SK-N-SH treated with all-trans-retinoic acid at 6 μM for 48 hours (cell line): Measurements from ENCODE around the gene P3H3.

Experiments
- ATAC-seq: fragments of 200-7000 bp; cut with Tn5 transposase; 3 replicates; pipeline ENCODE4 v1.9.1; 2020; ENCODE audit warnings: mild to moderate bottlenecking, moderate library complexity
- ARNTL ChIP-seq: fragments of 450-650 bp; formaldehyde crosslinking; IDR thresholded peaks from 2 replicates; pipeline ENCODE4 v1.5.0; 2020; ENCODE audit warnings: low read depth, mild to moderate bottlenecking, moderate library complexity, borderline replicate concordance
- BACH2 ChIP-seq: fragments of 250-450 bp; sonication (Bioruptor Pico); IDR thresholded peaks from 2 replicates; pipeline ENCODE4 v1.9.0; 2021; ENCODE audit warnings: mild to moderate bottlenecking, borderline replicate concordance
- CSDC2 ChIP-seq: fragments of 250-450 bp; sonication (Bioruptor Pico); IDR thresholded peaks from 2 replicates; pipeline ENCODE4 v1.5.0; 2020; ENCODE audit warnings: mild to moderate bottlenecking, moderate library complexity
- CSRNP3 ChIP-seq: fragments of 250-450 bp; sonication (Bioruptor Pico); IDR thresholded peaks from 2 replicates; pipeline ENCODE4 v1.5.1; 2021; ENCODE audit warnings: mild to moderate bottlenecking, moderate library complexity
- ESRRG ChIP-seq: fragments of 250-450 bp; sonication (Bioruptor Pico); IDR thresholded peaks from 2 replicates; pipeline ENCODE4 v1.6.1; 2021; ENCODE audit warnings: mild to moderate bottlenecking
- GLIS3 ChIP-seq: fragments of 250-450 bp; sonication (Bioruptor Pico); IDR thresholded peaks from 2 replicates; pipeline ENCODE4 v1.5.0; 2020; ENCODE audit warnings: mild to moderate bottlenecking, moderate library complexity
- ISL1 ChIP-seq: fragments of 250-450 bp; sonication (Bioruptor Pico); IDR thresholded peaks from 2 replicates; pipeline ENCODE4 v2.1.2; 2022; ENCODE audit warnings: mild to moderate bottlenecking, moderate library complexity
- OSR1 ChIP-seq: fragments of 250-450 bp; sonication (Bioruptor Pico); IDR thresholded peaks from 2 replicates; pipeline ENCODE4 v1.8.0; 2022; ENCODE audit warnings: moderate library complexity, mild to moderate bottlenecking, inconsistent platforms
- POU6F1 ChIP-seq: fragments of 250-450 bp; sonication (Bioruptor Pico); IDR thresholded peaks from 2 replicates; pipeline ENCODE4 v1.8.0; 2021; ENCODE audit warnings: low read depth, mild to moderate bottlenecking, moderate library complexity, borderline replicate concordance
- PPARA ChIP-seq: fragments of 250-450 bp; sonication (Bioruptor Pico); IDR thresholded peaks from 2 replicates; pipeline ENCODE4 v1.5.0; 2020; ENCODE audit warnings: mild to moderate bottlenecking, borderline replicate concordance
- RARB ChIP-seq: fragments of 250-450 bp; sonication (Bioruptor Pico); IDR thresholded peaks from 2 replicates; pipeline ENCODE4 v1.8.0; 2021; ENCODE audit warnings: mild to moderate bottlenecking, moderate library complexity
- SNAI2 ChIP-seq: fragments of 250-450 bp; sonication (Bioruptor Pico); IDR thresholded peaks from 2 replicates; pipeline ENCODE4 v1.5.0; 2020; ENCODE audit warnings: mild to moderate bottlenecking, moderate library complexity
- TCF4 ChIP-seq: fragments of 250-450 bp; sonication (Bioruptor Pico); IDR thresholded peaks from 2 replicates; pipeline ENCODE4 v1.8.0; 2021; ENCODE audit warnings: mild to moderate bottlenecking, moderate library complexity, borderline replicate concordance
- TOX ChIP-seq: fragments of 250-450 bp; sonication (Bioruptor Pico); IDR thresholded peaks from 2 replicates; pipeline ENCODE4 v1.8.0; 2021; ENCODE audit warnings: mild to moderate bottlenecking, moderate library complexity, borderline replicate concordance
- TSHZ2 ChIP-seq: fragments of 250-450 bp; sonication (Bioruptor Pico); IDR thresholded peaks from 2 replicates; pipeline ENCODE4 v1.5.0; 2020; ENCODE audit warnings: mild to moderate bottlenecking, moderate library complexity
- ZC3H10 ChIP-seq: fragments of 250-450 bp; sonication (Bioruptor Pico); IDR thresholded peaks from 2 replicates; pipeline ENCODE4 v1.5.1; 2021; ENCODE audit warnings: mild to moderate bottlenecking, moderate library complexity
- ZFP3 ChIP-seq: fragments of 250-450 bp; sonication (Bioruptor Pico); IDR thresholded peaks from 2 replicates; pipeline ENCODE4 v1.5.0; 2020; ENCODE audit warnings: mild to moderate bottlenecking, moderate library complexity
- ZFP30 ChIP-seq: fragments of 450-650 bp; formaldehyde crosslinking; IDR thresholded peaks from 2 replicates; pipeline ENCODE4 v1.5.0; 2022; ENCODE audit warnings: mild to moderate bottlenecking, moderate library complexity
- ZNF565 ChIP-seq: fragments of 450-650 bp; formaldehyde crosslinking; conservative IDR thresholded peaks from 2 replicates; pipeline ENCODE4 v1.5.0; 2020; ENCODE audit warnings: low read depth, mild to moderate bottlenecking, moderate library complexity
- ZNF70 ChIP-seq: fragments of 450-650 bp; formaldehyde crosslinking; IDR thresholded peaks from 2 replicates; pipeline ENCODE4 v1.5.0; 2020; ENCODE audit warnings: mild to moderate bottlenecking, moderate library complexity
- ZNF8 ChIP-seq: fragments of 450-650 bp; formaldehyde crosslinking; IDR thresholded peaks from 2 replicates; pipeline ENCODE4 v1.5.0; 2020; ENCODE audit warnings: mild to moderate bottlenecking, moderate library complexity

The P3H3 gene

GRCh38 chr12:6830999-6831398 lies 2.8 kb downstream of the P3H3 start:
- no peak for ATAC-seq

GRCh38 chr12:6831450-6831995 lies 3.3 kb downstream of the P3H3 start:
- TF ChIP-seq RARB (CRISPR knock-in tag) (no peak), ZC3H10 (CRISPR knock-in tag) (no peak)
- TF ChIP-seq, all 23 proteins: peak for 0
- no peak for ATAC-seq

More at GRCh38 chr12:6830999-6831398, 2.8 kb downstream of the P3H3 start:
- TF ChIP-seq BACH2 (CRISPR knock-in tag): no peak
- no peak for TF ChIP-seq ZFP30 (CRISPR knock-in tag)
- TF ChIP-seq ZNF565 (CRISPR knock-in tag): no peak
- no peak for TF ChIP-seq ZFP3
- TF ChIP-seq CSDC2 (CRISPR knock-in tag): no peak
- TF ChIP-seq TSHZ2 (CRISPR knock-in tag): no peak

- no peak for ATAC-seq
- TF ChIP-seq PPARA (CRISPR knock-in tag): no peak
- no peak for TF ChIP-seq CSRNP3
- TF ChIP-seq ESRRG (CRISPR knock-in tag): no peak
- no peak for TF ChIP-seq GLIS3 (CRISPR knock-in tag)
- no peak for TF ChIP-seq ZNF8 (CRISPR knock-in tag)
- no peak for TF ChIP-seq TSHZ2 (CRISPR knock-in tag)
- TF ChIP-seq ZNF70 (CRISPR knock-in tag): no peak
- no peak for TF ChIP-seq TCF4 (CRISPR knock-in tag)
- TF ChIP-seq OSR1 (CRISPR knock-in tag): no peak
- TF ChIP-seq CSDC2 (CRISPR knock-in tag): no peak
- no peak for TF ChIP-seq SNAI2
- no peak for TF ChIP-seq ISL1 (CRISPR knock-in tag)
- no peak for TF ChIP-seq ZNF565 (CRISPR knock-in tag)
- no peak for TF ChIP-seq ZC3H10 (CRISPR knock-in tag)
- TF ChIP-seq ARNTL (CRISPR knock-in tag): no peak
- TF ChIP-seq POU6F1 (CRISPR knock-in tag): no peak
Observed at GRCh38 chr12:6832125-6832524, 3.9 kb downstream of the P3H3 start.

GRCh38 chr12:6833189-6833890 lies 5.1 kb downstream of the P3H3 start:
- TF ChIP-seq GLIS3 (CRISPR knock-in tag) (no peak), ZNF70 (CRISPR knock-in tag) (no peak), TCF4 (CRISPR knock-in tag) (no peak), BACH2 (CRISPR knock-in tag) (no peak), ZFP30 (CRISPR knock-in tag) (no peak), TOX (CRISPR knock-in tag) (no peak), ESRRG (CRISPR knock-in tag) (no peak), ZNF8 (CRISPR knock-in tag) (no peak), TSHZ2 (CRISPR knock-in tag) (no peak), POU6F1 (CRISPR knock-in tag) (no peak), ZC3H10 (CRISPR knock-in tag) (no peak), RARB (CRISPR knock-in tag) (no peak), CSDC2 (CRISPR knock-in tag) (no peak), OSR1 (CRISPR knock-in tag) (no peak)
- ATAC-seq: no peak
